Thyroid gland (tissue), 4 donors: ENCODE measurements around the gene MREG.

Experiments used
- POLR2A ChIP-seq, 2 donors: fragments of 450-650 bp; IDR thresholded peaks; one replicate each; pipeline ENCODE4 v1.6.1; 2017; ENCODE audit warnings: antibody characterized with exemption in 2 of 2, mild to moderate bottlenecking in 2 of 2, moderate library complexity in 1 of 2
- TF ChIP-seq, protein P1 (sequence below), 6 experiments: fragments of 200-600 bp in 3 of 6; fragments of 450-650 bp in 3 of 6; sonication (generic) in 3 of 6; IDR thresholded peaks; one replicate each; pipeline ENCODE4 v1.5.1; 2016 to 2019; ENCODE audit warnings: antibody characterized with exemption in 6 of 6, mild to moderate bottlenecking in 2 of 6, inconsistent platforms in 1 of 6, moderate library complexity in 1 of 6

DNA sequence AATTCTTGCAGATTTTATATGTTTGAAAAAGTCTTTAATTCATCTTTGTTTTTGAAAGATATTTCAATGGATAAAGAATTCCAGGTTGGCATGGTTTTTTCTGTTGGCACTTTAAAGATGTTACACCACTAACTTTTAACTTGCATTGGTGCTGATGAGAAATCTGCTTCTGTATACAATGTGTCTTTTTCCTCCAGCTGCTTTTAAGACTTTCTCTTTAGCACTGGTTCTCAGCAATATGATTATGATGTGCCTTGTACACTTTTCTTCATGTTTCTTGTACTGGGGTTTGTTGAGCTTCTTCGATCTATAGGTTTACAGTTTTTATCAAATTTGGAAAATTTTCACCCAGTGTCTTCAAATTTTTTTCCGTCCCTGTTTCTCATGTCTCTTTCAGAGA lies 39.1 kb upstream of the MREG start:
- TF ChIP-seq, protein P1, sequence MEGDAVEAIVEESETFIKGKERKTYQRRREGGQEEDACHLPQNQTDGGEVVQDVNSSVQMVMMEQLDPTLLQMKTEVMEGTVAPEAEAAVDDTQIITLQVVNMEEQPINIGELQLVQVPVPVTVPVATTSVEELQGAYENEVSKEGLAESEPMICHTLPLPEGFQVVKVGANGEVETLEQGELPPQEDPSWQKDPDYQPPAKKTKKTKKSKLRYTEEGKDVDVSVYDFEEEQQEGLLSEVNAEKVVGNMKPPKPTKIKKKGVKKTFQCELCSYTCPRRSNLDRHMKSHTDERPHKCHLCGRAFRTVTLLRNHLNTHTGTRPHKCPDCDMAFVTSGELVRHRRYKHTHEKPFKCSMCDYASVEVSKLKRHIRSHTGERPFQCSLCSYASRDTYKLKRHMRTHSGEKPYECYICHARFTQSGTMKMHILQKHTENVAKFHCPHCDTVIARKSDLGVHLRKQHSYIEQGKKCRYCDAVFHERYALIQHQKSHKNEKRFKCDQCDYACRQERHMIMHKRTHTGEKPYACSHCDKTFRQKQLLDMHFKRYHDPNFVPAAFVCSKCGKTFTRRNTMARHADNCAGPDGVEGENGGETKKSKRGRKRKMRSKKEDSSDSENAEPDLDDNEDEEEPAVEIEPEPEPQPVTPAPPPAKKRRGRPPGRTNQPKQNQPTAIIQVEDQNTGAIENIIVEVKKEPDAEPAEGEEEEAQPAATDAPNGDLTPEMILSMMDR (IDR thresholded peaks at IDR 0.05): no peak
- no peak for TF ChIP-seq POLR2A (IDR thresholded peaks at IDR 0.05)
